ENCODE data around the gene PDE11A. TPM values are rescaled to one million over a fixed set of nuclear protein-coding genes. Genes with fewer than 3 reads are reported as not detected.

Gene PDE11A
- total and polyA plus RNA-seq, 2 experiments from 2014 or later, result 0.34 to 0.86 TPM

DNA sequence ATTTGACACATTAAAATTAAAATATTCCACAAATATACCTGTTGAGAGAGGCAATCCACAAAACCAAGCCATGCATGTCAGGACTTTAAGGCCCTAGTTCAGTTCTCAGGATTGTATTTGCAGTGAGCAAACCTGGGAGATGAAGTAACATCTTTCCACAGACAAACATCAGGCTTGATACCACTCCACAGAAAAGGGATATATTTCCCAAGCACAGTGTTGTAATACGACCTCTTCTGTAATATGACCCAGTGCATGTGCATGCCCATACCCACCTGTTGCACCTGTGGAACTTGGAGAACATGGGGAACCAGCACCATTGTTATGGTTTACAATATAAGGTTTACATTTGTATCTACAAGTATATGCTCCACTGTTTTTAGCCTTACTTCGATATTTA, 184.0 kb downstream of the PDE11A start:
- Histone ChIP-seq H3K9me2 (ENCODE audit: insufficient read depth) (no peaks in the 10 kb centered on the region; the same call in 1 of the 2 replicates), H3K4me2 (ENCODE audit: unreplicated experiment) (no peak overlapping the region), H3K36me3 (ENCODE audit: low read depth) (no peaks in the 10 kb centered on the region), H3K9me3 (ENCODE audit: low read depth) (no peaks in the 10 kb centered on the region), H3K4me3 (no peak overlapping the region), H3K4me1 (ENCODE audit: insufficient read depth) (no peaks in the 10 kb centered on the region), H4K20me1 (ENCODE audit: insufficient read depth) (no peaks in the 10 kb centered on the region), H3F3A (ENCODE audit: insufficient read depth) (no peaks in the 10 kb centered on the region), H3K9ac (no peak overlapping the region), H3K27ac (no peak overlapping the region), H2AFZ (no peak overlapping the region), H3K27me3 (replicated peaks; ENCODE audit: insufficient read depth) (no peaks in the 10 kb centered on the region), H3K79me2 (ENCODE audit: insufficient read depth) (no peaks in the 10 kb centered on the region)
- DNase-seq, result no peak
- WGBS, 2 experiments (ENCODE audit: low coverage in 1 of 2, low lambda C conversion rate in 2 of 2, missing lambda C conversion rate in 2 of 2), result 14 to 19% methylated on average over 2 of the region's 2 CpGs
- TF ChIP-seq EZH2phosphoT487 (IDR thresholded peaks at IDR 0.05; ENCODE audit: insufficient read depth, low read depth) (no peak), EZH2 (IDR thresholded peaks at IDR 0.05; ENCODE audit: insufficient read depth, poor library complexity, severe bottlenecking) (no peak)
- in situ Hi-C loops (cut with MboI), result no loop called here

DNA sequence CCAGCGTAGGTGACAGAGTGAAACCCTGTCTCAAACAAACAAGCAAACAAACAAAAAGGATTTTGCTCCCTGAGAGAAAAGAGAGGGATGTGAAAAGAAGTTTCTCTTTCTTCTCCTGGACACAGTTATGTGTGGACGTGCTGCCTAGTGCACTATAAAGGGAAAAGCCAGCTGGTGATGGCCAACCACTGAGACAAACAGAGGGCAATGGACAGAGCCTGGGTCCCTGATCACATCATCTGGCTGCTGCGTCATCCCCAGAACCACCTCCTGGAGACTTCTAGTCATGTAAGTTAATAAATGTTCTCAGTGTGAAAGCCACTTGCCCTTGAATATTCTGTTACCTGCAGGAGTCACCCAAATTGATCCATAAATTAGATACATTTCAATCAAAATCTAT, 184.9 kb downstream of the PDE11A start:
- H3K4me1 ChIP-seq (ENCODE audit: insufficient read depth), result no peaks in the 10 kb centered on the region
- WGBS, 2 experiments (ENCODE audit: low coverage in 1 of 2, low lambda C conversion rate in 2 of 2, missing lambda C conversion rate in 2 of 2), result 14 to 17% methylated on average over 3 of the region's 3 CpGs
- DNase-seq, result no peak
- H3K36me3 ChIP-seq (ENCODE audit: low read depth), result no peaks in the 10 kb centered on the region
- no peaks in the 10 kb centered on the region for H3K79me2 ChIP-seq (ENCODE audit: insufficient read depth)
- no peaks in the 10 kb centered on the region for H3K27me3 ChIP-seq (replicated peaks; ENCODE audit: insufficient read depth)
- no peak overlapping the region for H3K9ac ChIP-seq
- H3K9me2 ChIP-seq (ENCODE audit: insufficient read depth), result no peaks in the 10 kb centered on the region; the same call in 1 of the 2 replicates
- no peaks in the 10 kb centered on the region for H4K20me1 ChIP-seq (ENCODE audit: insufficient read depth)
- no peak overlapping the region for H3K27ac ChIP-seq
- H3F3A ChIP-seq (ENCODE audit: insufficient read depth), result no peaks in the 10 kb centered on the region
- in situ Hi-C loops (cut with MboI), result no loop called here
- H2AFZ ChIP-seq, result no peak overlapping the region
- no peaks in the 10 kb centered on the region for H3K9me3 ChIP-seq (ENCODE audit: low read depth)
- no peak overlapping the region for H3K4me3 ChIP-seq
- TF ChIP-seq EZH2phosphoT487 (IDR thresholded peaks at IDR 0.05; ENCODE audit: insufficient read depth, low read depth), result no peak
- TF ChIP-seq EZH2 (IDR thresholded peaks at IDR 0.05; ENCODE audit: insufficient read depth, poor library complexity, severe bottlenecking), result no peak
- no peak overlapping the region for H3K4me2 ChIP-seq (ENCODE audit: unreplicated experiment)

DNA sequence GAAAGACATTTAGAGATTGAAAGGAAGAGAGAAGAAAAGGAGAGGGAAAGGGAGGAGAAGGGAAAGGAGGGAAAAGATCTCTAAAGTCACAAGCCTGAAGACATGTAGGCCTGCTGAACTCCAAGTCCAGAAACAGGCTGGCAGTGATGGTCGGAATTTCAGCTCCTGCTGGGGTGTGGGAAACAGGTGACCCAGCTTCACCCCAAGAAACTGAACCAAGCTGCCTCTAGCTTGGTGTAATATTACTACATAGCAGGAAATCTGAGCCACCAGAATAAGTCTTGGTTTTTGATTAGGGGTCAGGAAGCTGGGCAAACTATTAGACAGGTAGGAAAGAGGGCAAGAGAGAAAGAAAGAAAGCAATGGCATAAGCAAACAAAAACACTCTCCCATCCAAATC, 185.8 kb downstream of the PDE11A start:
- no peak for TF ChIP-seq EZH2phosphoT487 (IDR thresholded peaks at IDR 0.05; ENCODE audit: insufficient read depth, low read depth)
- Histone ChIP-seq H3K9ac (no peak overlapping the region), H3K9me3 (ENCODE audit: low read depth) (no peaks in the 10 kb centered on the region), H3F3A (ENCODE audit: insufficient read depth) (no peaks in the 10 kb centered on the region), H3K4me2 (ENCODE audit: unreplicated experiment) (no peak overlapping the region), H3K79me2 (ENCODE audit: insufficient read depth) (no peaks in the 10 kb centered on the region), H3K27ac (no peak overlapping the region), H3K4me1 (ENCODE audit: insufficient read depth) (no peaks in the 10 kb centered on the region), H4K20me1 (ENCODE audit: insufficient read depth) (no peaks in the 10 kb centered on the region), H3K27me3 (replicated peaks; ENCODE audit: insufficient read depth) (no peaks in the 10 kb centered on the region), H3K36me3 (ENCODE audit: low read depth) (no peaks in the 10 kb centered on the region), H3K9me2 (ENCODE audit: insufficient read depth) (no peaks in the 10 kb centered on the region; the same call in 1 of the 2 replicates), H3K4me3 (no peak overlapping the region), H2AFZ (no peak overlapping the region)
- in situ Hi-C loops (cut with MboI), result no loop called here
- no peak for DNase-seq
- WGBS, 2 experiments (ENCODE audit: low coverage in 1 of 2, low lambda C conversion rate in 2 of 2, missing lambda C conversion rate in 2 of 2), result 14 to 30% methylated on average over 1 of the region's 1 CpG

DNA sequence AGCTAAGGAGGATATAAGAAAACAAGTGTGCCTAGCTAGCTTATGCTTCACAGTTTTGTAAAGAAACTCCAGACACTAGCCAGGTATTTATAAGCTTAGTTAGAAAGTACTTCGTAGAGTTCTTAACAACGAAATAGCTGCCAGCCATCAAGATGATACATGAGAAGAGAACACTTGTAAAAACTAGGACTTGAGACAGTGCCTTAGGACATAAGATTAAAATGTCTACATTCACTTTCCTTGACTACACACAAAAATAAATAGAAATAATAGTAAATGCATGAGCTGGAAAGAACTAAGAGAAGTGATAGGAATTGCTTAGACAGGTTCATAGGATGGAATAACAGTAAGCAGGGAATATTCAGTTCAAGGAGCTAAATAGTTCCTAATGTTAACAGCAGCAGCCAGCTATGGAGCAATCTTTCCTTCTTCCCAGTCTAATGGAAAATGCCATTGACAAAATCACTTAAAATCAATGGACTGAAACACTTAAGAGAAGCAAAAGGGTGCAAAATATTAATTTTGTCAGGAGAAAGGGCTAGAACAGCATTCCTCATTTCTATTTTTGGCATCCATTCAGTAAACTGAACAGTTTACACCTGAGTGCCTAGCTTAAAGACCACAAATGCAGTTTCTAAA, 186.6 kb downstream of the PDE11A start:
- 20 to 31% methylated on average over 2 of the region's 2 CpGs for WGBS, 2 experiments (ENCODE audit: low coverage in 1 of 2, low lambda C conversion rate in 2 of 2, missing lambda C conversion rate in 2 of 2)
- in situ Hi-C loops (cut with MboI), result no loop called here

More for the DNA sequence above, 186.6 kb downstream of the PDE11A start:
- H3K79me2 ChIP-seq (ENCODE audit: insufficient read depth), result no peaks in the 10 kb centered on the region
- no peaks in the 10 kb centered on the region for H3K4me1 ChIP-seq (ENCODE audit: insufficient read depth)
- H3F3A ChIP-seq (ENCODE audit: insufficient read depth), result no peaks in the 10 kb centered on the region
- H3K27ac ChIP-seq, result no peak overlapping the region
- no peaks in the 10 kb centered on the region for H3K36me3 ChIP-seq (ENCODE audit: low read depth)
- DNase-seq, result no peak
- H3K9ac ChIP-seq, result no peak overlapping the region
- TF ChIP-seq EZH2phosphoT487 (IDR thresholded peaks at IDR 0.05; ENCODE audit: insufficient read depth, low read depth), result no peak
- TF ChIP-seq EZH2 (IDR thresholded peaks at IDR 0.05; ENCODE audit: insufficient read depth, poor library complexity, severe bottlenecking), result no peak
- H4K20me1 ChIP-seq (ENCODE audit: insufficient read depth), result no peaks in the 10 kb centered on the region
- no peak overlapping the region for H2AFZ ChIP-seq
- no peaks in the 10 kb centered on the region; the same call in 1 of the 2 replicates for H3K9me2 ChIP-seq (ENCODE audit: insufficient read depth)
- no peaks in the 10 kb centered on the region for H3K9me3 ChIP-seq (ENCODE audit: low read depth)
- H3K4me2 ChIP-seq (ENCODE audit: unreplicated experiment), result no peak overlapping the region
- H3K27me3 ChIP-seq (replicated peaks; ENCODE audit: insufficient read depth), result no peaks in the 10 kb centered on the region
- H3K4me3 ChIP-seq, result no peak overlapping the region

All from GM23248 (cell line).